Left hindlimb (tissue), 1 donor: ENCODE measurements around the gene OVCA2.
"Not testable (repeated sequence)": the region's sequence is repeated elsewhere in the genome, so short reads cannot be mapped to it uniquely, and the experiment has no call there.

ENCODE experiments used
- DNase-seq: peaks from one replicate; pipeline ENCODE4 v3.0.0-alpha.2; 2018

OVCA2 gene

DNA sequence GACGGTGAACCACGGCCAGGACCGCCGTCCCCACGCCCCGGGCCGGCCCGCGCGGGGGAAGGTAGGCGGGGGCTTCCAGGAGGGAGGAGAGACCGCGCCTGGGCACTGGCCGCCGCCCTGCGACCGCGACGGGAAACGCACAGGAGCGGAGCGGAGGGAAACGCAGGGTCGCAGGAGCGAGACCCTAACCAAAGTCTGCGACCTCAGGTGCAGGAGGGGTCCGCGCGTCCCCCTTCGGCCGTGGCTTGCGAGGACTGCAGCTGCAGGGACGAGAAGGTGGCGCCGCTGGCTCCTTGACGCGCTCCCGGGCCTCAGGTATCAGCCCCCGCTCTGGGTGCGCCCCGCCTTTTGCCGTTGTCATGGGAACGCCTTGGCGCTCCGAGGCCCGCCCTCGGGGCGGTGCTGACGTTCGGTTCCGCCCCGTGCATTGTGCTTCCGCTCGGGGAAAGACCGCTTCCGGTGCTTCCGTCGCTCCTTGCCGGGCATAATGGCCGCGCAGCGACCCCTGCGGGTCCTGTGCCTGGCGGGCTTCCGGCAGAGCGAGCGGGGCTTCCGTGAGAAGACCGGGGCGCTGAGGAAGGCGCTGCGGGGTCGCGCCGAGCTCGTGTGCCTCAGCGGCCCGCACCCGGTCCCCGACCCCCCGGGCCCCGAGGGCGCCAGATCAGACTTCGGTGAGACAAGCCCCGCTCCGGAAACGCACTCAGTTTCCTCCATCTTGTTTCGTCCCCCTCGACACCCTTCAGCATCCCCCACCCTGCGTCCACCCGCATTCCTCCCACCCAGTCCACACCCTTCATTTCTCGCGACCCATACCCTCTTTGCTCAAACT lies at the start of gene OVCA2:
Gene OVCA2 (plus strand): TSS at position 462 of the 829 bp plus-strand sequence. CDS start 26 bp downstream, at position 488.
- peak; percentile 96 for DNase-seq

DNA sequence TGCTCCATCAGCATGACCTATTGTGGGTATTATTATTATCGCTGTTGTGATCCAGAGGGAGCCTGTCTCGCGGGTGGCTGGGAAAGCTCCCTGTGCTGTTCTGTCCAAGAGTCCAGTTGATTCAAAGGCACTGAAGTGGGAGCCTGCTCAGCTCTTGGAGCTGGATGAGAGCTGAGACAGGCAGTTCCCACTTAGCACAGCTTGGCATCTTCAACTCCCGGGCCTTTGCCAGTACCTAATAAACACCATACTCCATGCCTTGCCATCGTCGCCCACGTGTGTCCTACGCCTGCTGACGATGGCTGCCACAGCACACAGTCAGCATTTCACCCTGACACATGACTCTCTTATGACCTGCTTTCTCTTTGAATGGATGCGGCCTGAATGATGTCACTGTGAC lies 49.3 kb upstream of the OVCA2 start:
- no peak for DNase-seq

DNA sequence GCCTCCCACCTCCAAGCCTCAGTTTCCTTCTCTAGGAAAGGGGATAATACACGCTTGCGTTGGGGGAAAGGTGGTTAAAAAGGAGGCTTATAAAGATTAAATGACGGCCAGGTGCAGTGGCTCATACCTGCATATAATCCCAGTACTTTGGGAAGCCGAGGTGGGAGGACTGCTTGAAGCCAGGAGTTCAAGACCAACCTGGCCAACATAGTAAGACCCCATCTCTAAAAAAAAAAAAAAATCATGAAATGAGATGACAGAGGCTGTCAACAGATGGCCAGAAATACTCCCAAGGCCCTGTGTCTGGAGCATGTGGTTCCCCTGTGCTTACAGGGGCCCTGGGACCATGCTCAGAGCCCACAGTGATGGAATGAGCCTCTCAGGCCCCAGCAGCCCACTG lies 47.1 kb upstream of the OVCA2 start:
- no peak for DNase-seq

DNA sequence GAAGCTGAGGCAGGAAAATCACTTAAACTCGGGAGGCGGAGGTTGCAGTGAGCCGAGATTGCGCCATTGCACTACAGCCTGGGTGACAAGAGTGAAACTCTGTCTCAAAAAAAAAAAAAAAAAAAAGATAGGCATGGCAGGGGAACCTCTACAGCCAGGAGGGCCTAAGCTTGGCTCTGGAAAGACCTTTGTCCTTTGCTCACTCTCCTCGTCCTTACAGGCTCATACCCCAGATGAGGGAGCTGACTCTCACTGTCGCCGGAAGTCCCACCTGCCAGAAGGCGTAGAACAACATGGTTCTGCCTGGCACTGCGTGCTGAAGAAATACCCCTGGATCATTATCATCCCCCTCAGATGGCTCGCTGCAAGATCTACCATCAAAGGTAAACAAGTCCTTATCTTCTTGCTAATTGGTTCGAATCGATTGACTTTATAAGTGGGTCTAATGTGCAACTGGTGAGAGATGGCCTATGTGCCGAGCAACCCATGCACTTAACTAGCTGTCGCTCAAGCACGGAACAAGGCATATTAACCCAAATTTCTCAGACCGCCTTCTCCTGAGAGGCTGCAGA lies 46.4 kb upstream of the OVCA2 start:
- DNase-seq: no peak

DNA sequence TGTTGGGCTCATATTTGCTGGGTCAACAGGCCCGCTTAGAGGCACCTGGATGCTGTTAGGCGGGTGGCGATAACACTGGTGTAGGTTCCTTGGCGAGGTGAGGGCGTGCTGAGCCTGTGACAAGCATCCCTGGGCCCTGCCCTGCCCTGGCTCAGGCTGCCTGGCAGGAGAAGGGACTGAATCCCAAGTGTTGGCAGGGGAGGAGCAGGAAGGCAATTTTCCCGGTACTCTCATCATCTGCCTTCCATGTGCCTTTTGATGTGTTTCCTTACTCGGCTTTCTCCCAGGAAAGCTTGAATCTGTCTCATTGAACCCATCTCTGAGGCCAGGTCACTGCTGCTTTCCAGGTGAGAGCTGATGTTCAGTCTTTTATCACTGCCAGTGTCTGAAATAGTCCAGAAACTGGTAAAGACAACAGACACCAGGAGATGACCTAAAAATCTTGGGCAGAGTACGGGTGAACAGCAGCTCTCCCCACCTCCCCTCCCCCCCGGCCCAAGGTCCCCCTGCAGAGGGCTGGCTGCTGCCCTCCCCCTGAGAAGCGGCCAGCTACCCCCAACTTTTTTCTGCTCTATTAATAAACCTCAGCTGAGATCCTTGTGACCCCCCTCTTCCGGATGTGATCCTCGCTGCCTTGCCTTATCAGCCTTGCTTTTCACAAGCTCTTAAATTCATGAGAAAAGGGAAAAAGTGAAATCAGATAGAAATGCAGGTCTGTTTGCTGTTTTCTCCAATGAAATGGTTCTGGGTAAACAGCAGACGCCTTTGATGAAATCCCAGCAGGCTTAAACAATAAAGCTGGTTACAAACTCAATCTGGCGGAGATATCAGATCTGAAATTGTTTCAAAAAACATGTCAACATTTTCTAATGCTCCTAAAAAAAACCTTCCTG lies 45.7 kb upstream of the OVCA2 start:
- no peak for DNase-seq

DNA sequence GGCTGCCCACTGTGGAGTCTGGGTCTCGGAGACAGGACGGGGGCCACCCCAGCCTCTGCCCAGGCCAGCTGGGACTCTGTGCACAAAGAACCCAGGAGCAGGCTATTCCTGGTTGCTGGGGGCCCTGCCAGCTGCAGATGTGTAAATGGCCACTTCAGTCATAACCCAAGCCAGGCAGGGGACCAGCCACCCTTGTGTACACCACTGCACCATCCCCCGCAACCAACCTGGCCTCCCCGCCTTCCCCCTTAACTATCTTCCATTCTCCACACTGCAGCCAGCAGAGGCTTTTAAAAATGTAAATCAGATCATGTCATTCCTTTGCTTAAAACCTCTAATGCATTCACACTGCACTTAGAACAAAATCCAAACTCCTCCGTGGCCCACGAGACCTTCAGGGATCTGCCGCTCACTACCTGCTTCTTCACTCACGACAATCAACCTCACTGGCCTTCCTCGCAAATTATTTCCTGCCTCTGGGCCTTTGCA lies 45.0 kb upstream of the OVCA2 start:
- DNase-seq: no peak

DNA sequence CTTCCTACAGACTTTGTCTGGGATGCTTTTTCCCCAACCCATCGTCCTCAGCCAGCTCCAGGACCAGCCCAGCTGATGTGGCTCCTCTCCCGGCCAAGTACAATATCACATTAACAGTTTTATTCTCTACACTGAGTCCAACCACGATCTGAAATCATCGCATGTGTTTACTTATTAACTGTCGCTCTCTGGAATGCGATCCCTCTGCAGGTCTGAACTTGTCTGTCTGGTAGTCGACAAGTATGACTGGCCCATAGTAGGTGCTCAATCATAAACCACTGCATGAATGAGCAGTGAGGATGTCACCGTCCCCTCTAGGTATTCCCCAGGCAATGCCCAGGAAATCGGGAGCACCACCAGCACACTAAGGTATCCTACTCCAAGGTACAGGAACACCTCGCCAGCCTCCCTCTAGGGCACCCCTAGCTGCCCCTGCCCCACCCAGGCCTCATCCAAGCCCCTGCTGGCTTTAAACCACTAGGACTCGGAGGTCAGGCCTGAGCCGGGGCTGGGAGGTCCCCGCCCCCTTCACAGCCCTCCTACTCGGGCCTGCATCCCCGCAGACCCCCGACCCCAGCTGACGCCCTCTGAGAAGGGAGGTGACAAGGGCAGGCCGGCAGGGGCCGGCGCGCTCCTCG lies 44.4 kb upstream of the OVCA2 start:
- no peak for DNase-seq

DNA sequence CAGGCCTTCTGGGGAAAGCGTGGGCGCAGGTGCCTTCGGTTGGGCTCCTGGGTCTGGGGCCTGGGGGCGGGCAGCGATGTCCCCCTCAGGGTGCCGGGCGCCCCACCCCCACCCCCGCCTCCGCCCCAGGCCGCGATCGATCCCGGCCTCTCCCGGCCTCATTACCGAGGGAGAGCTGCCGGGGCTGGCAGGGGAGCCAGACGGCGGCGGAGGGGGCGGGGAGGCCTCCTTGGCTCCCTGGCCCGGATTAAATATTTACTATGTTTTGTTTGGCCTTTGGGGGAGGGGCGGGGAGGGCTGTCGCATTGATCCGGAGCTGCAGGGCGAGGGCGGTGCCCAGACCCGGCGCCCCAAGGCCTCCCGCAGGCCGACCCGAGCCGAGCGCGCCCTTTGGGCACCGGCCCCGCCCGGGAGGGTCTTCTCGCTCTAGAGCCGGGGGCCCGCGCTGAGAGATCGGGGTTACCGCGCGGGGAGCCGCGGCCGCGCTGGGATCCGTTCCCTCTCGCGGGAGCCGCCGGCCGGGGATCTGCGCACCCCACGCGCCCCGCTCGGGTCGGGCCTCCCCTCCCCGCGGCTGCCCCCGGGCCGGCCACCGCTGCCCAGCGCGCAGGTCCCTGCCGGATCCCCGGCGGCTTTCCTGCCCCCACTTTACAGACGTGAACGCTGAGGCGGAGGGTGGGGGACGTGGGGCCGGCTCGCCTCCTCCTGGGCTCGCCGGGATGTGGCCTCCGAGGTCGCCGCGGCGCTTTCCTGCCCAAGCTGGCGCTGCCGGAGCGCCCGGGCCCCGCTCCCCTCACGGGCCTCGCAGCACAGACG lies 43.7 kb upstream of the OVCA2 start:
- DNase-seq: no peak

DNA sequence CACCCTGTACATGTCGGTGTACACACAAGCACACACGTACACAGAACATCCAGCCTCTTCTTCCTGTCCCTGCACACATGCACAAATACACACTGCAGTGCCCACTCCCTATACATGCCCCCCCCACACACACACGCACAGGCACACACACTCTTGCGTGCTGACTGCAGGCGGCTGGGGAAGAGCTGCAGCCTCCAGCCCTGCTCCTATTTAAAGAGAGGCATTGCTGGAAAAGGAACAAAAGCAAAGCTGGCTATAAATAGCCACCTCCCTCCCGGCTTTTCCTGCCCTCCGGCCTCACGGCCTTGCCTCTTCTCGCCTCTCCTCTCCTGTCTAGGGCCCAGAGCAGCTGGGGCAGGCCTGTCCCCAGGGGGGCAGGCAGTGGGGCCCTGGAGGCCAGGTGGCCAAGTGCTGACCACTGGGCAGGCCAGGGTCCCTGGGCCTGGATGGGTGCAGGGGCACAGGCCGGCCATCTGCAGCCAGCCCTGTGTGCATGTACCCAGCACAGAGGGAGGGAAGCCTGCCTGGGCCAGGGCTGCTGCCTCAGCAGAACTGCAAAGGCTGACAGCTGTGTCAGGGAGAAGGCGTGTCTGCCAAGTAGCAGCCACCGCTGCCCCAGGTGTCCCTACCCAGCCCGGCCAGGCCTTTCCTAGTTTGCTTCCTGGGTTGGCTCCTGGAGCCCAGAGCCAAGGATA lies 42.1 kb upstream of the OVCA2 start:
- peak; percentile 78 for DNase-seq

DNA sequence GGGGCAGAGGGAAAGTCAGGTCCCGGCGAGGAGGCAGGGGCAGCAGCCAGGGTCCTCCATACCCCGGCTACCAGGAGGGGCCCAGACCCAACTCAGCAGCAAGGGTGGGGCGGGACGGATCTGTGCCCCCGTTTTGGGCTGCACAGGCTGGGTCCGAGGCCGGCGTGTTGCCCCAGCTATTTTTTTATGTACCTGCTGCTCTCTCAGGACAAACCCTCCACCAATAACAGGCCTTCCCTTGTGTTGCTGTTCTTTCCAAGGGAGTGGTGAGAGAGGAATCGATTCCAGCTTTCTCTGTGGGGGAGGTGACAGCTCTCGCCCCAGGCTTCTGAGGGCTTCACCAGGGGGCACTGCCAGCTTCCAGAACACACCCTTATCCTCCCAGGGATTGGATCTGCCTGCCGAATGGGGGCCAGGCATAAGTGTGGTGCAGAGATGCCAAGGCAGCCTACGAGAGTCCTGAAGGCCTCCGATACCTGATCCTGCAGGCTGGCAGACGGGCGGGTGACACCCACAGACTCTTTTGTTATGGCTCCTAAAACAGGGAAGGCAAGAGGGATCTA lies 39.0 kb upstream of the OVCA2 start:
- no peak for DNase-seq

DNA sequence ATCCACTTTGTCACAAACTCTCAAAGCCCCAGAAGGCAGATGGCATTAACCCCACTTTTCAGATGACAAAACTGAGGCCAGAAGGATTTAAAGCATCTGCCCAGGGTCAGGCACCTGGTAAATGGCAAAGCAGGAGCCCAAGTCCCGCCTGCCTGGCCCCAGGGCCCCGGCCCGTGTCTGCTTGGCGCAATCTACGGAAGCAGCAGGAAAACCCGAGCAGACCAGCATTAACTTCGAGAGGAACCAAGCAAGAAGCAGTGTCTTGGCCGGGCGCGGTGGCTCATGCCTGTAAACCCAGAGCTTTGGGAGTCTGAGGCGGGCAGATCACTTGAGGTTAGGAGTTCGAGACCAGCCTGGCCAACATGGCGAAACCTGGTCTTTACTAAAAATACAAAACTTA lies 38.3 kb upstream of the OVCA2 start:
- no peak for DNase-seq

DNA sequence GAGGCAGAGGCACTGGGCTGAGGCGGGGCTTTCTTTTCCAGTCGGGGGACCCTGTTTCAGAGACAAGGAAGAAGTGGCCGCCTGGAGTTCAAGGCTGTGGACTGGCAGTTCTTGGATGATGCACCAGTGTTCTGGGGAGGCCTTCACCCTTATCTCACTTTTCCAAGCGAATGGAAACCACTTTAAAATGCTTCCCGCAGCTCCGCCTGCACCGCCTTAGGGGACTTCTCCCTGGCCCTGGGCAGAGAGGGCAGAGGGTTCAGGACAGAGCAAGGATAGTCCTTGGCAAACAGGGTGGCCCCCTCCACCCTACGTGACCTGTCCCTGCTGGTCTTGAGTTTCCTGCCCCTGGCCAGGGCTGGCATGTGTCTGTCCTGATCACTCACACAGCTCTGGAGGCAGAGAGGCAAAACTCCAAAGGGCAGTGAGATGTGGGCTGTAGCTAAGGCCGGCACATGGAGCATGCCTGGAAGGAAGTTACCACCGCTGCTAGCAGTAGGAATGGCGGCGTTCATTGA lies 37.3 kb upstream of the OVCA2 start:
- DNase-seq: no peak

DNA sequence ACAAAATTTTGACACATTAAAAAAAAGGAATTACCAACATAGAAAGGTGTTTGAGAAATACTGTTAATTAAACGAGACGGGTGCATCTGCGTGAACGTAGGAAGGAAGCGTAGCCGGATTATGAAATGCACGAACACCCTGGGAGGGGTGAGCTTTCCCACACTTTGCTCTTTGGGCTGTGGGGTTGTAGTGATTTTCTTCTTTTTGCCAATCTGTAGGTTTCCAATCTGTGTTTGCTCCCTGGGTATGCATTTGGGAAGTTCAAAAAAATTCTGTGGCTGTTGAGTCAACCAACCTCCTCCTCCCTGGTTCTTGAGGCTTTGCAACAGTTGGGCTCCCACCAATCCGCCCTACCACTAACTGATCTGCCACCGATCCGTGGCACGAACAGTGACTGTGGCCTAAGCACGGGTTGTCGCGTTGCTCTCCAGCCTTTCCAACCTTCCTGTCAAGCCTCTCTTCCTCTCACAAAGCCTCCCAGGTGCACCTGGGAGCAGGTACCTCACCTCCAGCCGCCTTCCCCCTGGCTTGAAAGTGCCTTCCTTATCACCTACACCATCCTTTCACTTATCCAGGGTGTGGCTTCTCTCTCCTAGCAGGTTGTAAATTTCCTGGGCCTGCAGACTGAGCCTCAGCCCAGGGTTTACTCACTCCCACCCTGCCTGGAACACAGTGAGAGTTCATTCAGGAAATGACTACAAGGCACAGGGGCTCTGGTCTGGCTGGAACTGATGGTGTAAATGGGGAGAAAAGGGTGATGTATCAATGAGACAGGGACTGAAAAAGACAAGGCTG lies 33.3 kb upstream of the OVCA2 start:
- DNase-seq: peak; percentile 15

DNA sequence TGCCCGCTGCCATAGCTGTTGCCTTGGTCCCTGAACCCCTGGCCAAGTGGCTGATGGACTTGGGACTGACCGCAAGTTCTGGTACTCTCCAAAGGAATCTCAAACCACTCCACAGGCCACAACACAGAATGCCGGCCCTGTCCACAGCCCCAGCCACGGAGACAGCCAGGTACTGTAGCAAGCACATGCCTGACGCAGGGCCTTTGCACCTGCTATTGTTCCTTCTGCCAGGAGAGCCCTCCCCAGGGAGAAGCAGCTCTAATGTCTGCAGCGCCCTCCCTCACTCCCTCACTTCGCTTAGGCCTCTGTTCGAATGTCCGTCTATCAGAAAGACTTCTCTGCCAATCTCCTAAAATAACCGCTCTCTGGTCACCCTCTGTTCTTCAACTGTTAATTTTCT lies 32.1 kb upstream of the OVCA2 start:
- DNase-seq: no peak

DNA sequence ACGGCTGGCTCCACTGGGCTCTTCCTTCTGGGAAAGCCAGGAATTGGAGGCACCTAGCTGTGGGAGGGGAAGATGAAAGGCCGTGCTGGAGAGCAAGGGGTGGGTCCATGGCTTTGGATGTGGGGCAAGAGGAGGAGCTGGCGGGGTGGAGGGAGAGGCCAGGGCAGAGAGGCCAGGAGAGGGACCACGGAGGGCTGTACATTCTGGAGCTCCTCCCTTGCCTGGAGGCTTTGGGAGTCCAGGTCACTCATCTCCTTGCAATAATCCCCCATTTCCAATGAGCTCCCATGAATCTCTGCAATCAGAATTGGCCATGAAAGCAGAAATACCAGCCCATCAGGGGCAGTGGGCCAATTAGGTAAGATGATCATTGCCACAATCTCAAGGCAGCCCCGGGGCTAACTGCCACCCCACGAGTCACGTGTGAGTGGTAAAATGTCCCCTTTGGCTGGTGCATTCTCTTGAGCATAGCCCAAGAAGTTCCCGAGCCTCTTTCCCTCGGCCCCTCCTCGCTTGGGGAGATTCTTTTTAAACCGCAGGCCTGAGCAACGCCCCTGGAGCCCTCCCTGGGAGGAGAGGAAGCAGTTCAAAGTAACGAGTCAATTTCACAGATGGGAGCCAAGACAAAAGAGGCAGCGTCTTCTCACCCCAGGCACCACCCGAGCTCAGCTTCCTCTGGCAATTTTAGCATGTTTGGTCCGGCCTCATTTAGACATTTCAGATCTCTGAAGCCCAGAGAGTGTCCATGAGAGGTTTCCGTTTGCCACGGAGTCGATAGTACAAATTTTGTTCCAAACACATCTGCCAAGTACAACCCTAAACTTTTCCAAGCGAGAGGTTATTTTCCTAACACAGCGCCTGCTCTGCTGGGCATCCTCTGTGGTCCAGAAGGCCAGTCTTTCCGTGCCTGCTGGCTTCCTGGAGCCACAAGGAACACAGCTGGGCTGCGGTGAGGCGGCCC lies 30.1 kb upstream of the OVCA2 start:
- DNase-seq: peak; percentile 74

DNA sequence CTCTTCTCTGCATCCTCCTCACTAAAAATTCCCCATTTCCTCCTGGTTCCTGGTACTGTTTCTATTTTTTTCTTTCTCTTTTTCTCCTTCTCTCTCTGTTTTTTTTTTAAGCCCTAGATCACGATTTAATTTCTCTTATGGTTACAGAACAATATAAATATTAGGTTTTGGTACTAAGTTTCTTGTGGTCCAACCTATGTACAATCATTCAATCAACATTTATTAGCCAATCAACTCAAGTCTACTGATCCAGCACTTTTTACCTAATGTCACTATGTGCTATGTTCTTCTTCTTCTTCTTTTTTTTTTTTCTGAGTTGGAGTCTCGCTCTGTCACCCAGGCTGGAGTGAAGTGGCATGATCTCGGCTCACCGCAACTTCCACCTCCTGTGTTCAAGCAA lies 29.3 kb upstream of the OVCA2 start:
- no peak for DNase-seq

DNA sequence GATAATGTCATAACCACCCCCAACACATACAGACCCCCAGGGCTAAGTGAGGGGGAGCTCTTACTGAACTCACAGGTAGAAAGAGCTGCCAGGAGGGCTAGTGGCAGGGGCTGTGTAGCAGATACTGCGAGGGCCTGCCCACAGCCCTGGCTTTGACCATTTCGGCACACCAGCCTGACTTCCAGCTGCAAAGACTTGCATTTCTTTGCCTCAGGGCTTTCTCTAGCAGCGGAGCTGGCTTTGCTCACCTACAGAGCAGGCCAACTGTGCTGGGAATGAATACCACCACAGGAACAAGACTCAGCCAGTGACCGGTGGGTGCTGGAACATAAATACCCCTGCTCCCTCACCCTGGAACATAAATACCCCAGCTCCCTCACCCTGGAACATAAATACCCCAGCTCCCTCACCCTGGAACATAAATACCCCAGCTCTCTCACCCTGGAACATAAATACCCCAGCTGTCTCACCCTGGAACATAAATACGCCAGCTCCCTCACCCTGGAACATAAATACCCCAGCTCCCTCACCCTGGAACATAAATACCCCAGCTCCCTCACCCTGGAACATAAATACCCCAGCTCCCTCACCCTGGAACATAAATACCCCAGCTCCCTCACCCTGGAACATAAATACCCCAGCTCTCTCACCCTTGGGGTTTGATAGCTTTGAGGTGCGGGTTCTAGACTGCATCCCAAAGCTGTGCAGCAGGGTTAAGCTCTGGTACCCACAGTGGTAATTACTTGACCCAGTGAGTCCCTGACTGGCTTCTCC lies 28.4 kb upstream of the OVCA2 start:
- not testable (repeated sequence) for DNase-seq

DNA sequence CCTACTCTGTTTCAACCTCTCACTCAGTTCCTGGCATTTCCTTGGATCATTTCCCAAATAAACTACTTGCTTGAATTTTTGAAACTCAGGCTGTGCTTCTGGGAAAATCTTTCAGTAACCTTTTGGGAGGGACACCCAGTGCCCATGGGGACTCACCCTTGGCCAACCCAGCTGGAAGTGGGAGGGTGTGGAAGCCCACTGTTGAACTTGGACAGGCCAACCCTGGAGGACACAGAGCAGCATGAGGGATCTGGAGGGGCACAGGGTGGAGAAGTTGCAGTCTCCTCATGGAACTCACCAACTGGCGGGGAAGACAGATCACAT lies 27.9 kb upstream of the OVCA2 start:
- peak; percentile 20 for DNase-seq
